Effector CD8-positive, alpha-beta T cell (primary cell): ENCODE measurements around the gene USP9X.
"Not testable (repeated sequence)": the region's sequence is repeated elsewhere in the genome, so short reads cannot be mapped to it uniquely, and the experiment has no call there.

Experiments
- DNase-seq: peaks from one replicate; lab custom pipeline; 2025; lab: John Stamatoyannopoulos, UW

Gene USP9X

DNA sequence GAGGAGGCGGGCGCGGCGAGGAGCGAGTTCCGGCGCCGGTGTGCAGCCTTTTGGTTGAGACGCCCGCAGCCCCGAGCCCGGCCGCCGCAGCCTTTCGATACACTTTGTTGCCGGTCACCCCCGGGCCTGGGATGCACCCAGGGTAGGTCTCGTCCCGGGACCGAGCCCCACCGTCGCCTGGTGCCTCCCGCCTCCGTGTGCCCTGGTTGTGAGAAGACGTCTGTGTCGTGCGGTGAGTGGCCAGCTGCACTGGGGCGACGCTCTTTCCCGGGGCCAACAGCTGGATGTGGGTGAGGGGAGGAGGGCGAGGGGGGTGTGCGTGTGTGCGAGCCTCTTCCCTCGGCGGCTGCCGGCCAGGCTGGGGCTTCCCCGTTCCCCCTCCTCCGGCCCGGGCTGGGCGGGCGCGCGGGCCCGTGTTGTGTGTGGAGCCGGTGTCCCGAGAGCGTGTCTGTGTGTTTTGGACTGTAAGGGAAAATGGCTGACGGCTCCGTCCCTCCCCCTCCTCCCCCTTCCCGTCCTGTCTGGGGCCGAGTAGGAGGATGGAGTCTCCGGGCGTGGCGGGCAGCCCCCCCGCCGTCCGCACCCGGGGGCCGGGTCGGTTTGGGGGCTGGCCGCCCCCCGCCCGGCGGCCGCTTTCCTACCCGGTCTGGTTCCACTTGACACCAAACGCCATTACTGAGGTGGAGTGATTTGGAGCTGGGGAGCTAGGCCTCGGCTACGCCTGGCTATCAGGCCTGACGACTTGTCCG lies 807 bp downstream of the USP9X start:
- DNase-seq = peak; percentile 16

DNA sequence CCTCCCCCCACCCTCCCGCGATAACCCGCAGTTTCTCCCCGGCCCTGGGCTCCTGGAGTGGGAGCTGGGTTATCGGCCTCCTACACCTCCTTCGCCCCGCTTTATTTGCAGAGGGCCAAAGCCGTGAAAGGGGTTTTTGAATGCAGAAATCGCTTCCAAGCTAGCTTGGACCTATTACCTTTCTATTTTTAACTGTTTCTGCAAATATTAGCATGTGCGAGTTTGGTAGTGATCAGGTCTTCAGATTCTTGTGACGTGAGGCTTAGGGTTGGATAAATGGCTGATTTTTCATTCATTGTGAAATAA lies 1.3 kb downstream of the USP9X start:
- no peak for DNase-seq

DNA sequence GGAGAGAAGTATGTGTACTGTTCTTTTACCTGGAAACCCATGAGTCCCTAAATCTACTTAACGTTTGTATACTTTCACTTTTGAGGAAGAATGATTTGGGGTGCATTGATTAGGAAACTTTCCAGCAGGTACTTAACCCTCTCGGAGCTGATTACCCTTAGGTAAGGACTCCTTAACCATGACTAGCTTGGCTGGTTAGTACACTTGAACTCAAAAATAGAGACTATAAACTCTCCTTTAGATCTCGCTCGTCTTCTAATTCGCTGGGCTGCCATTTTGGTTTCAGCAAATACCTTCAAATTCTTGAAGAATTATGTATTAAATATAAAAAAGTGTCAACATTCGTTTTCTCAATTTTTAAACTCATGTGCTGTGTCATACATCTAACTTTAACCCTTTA lies 2.0 kb downstream of the USP9X start:
- no peak for DNase-seq

DNA sequence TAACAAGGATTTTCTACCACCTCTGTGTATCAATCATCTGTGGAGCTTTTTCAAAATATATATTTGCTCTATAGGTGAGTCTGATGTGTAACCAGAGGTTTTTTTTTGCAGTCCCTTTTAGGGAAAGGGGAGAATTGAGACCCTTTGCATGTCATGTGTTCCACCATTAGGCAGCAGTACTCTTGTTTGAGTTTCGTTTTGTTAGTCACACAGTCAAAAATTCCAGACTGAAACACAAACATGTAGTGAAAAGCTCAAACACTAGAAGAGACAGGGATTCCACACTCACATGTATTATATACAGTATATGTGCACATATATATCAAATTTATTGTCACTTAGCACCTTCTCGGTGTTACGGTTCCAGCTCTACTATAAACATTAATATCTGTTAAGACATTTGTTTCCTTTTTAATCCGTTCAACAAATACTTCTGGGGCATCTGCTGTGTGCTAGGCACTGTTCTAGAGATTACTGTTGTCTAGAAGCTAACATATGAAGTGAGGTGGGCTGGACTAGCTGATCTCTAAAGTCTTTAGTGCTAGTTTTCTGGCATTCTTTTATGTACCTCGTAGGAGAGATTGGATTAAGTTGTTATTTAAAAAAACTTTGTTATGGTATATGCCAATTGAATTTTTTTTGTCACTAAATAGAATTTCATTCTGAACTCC lies 5.5 kb downstream of the USP9X start:
- no peak for DNase-seq

DNA sequence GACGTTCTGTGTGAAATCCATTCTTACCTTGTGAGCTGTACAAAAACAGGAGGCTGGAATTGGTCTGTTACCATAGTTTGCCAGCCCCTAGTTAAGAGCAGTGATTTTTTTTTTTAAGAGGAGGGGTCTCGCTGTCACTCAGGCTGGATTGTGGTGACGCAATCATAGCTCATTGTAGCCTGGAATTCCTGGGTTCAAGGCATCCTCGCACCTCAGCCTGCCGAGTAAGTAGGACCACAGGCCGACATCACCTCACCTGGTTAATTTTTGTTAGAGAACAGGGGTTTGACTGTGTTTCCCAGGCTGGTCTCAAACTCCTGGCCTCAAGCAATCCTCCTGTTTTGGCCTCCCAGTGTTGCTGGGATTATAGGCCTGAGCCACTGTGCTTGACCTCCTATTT lies 7.5 kb downstream of the USP9X start:
- DNase-seq = no peak

GRCh38 chrX:41095174-41095573 lies 9.9 kb downstream of the USP9X start:
- no peak for DNase-seq

GRCh38 chrX:41095908-41096307 lies 10.7 kb downstream of the USP9X start:
- no peak for DNase-seq

DNA sequence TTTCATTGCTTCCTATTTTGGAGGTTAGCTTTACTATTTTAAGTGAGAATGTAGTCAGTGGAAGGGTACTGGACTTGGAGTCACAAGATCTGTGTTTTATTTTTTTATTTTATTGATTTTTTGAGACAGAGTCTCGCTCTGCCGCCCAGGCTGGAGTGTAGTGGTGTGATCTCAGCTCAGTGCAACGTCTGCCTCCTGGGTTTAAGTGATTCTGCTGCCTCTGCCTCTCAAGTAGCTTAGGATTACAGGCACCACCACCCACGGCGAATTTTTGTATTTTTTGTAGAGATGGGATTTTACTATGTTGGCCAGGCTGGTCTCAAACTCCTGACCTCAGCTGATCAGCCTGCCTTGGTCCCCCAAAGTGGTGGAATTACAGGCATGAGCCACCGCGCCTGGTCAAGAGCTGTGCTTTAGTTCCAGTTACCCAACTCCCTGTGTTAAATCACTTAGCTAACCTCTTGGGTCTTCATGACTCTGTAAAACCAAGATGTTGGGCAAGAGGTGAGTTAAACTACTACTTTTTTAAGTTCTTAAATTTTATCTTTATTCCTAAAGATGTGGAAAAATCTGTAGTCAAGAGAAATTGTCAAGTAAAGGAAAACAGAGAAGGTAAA lies 11.2 kb downstream of the USP9X start:
- DNase-seq = no peak

DNA sequence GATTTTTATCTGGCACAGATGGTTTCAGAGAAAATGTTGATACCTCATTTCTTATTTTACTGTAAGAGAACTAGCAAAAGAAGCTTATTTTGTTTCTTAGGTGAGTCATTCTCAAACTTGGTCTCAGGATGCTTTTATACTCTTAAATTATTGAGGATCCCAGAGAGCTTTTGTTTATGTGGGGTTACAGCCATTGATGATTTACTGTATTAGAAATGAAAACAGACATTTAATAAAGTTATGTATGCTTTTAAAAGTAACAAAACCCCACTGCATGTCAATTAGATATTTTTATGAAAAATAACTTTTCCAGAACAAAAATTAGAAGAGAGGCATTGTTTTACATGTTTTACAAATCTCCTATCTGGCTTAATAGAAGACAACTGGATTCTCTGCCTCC lies 12.1 kb downstream of the USP9X start:
- no peak for DNase-seq

- no peak for DNase-seq
These were observed 15.0 kb downstream of the USP9X start for GRCh38 chrX:41100200-41100599.

GRCh38 chrX:41100819-41101218 lies 15.6 kb downstream of the USP9X start:
- no peak for DNase-seq

DNA sequence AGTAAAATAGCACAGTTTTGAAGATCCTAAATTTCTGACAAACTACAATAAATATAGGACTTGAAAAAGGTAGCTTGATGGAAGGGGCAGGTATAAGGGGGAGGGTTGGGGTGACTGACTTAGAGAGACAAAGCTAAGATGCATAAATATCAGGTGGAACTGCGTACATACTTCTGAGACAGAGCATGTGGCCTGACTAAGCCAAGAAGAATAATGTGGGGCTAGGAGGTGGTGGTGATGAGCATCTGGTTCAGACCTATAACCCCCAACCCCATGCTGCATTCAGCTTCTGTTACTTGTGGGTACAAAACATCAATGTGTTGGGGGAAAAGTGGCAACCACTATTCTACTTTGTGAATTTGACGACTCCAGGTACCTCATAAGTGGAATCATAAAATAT lies 19.8 kb downstream of the USP9X start:
- DNase-seq = no peak

- not testable (repeated sequence) for DNase-seq
These were observed 21.0 kb downstream of the USP9X start for GRCh38 chrX:41106257-41106656.

GRCh38 chrX:41108007-41108406 lies 22.8 kb downstream of the USP9X start:
- DNase-seq = no peak

- DNase-seq = no peak
These were observed 23.4 kb downstream of the USP9X start for GRCh38 chrX:41108463-41109205.

DNA sequence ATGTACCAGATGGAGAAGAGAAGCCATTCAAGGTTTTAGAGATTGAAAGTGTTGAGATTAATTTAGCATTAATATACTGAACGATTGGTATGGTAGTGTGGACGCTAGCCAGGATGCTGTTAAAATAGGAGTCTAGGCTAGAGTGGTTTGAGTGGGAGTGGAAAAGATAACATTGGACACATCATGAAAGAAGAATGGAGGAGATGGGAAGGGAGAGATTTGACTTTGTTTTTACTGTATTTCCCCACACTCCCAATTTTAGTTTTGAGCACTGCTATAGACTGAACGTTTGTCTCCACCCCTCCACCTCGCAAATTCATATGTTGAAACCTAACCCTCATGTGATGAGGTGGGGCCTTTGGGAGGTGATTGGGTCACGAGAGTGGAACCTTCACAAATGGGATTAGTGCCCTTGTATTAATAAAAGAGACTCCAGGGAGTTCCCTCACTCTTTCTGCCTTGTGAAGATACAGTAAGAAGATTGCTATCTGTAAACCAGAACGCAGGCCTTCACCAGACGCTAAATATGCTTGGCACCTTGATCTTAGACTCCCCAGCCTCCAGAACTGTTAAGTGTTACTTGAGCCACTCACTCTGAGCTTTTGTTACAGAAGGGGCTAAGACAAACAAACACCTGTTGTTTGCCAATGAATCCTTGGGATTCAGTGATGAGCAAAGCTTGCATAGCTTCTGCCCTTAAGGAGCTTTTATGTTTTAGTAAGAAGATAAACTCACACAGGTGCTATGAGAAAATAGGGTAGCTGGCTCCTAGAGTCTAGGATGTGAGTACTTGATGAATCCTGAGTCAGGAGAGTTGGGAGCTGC lies 25.8 kb downstream of the USP9X start:
- DNase-seq = no peak

DNA sequence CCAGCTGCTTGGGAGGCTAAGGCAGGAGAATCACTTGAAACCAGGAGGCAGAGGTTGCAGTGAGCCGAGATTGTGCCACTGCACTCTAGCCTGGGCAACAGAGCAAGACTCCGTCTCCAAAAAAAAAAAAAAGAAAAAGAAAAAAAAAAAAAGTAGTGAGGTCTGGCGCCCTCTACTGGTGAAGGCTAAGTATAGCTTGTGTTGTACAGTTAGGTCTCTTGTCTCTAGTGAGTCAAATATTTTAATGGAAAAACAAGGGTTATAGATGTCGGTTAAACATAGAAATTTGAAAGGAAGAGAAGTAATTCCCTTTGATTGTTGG lies 29.8 kb downstream of the USP9X start:
- peak; percentile 18 for DNase-seq

DNA sequence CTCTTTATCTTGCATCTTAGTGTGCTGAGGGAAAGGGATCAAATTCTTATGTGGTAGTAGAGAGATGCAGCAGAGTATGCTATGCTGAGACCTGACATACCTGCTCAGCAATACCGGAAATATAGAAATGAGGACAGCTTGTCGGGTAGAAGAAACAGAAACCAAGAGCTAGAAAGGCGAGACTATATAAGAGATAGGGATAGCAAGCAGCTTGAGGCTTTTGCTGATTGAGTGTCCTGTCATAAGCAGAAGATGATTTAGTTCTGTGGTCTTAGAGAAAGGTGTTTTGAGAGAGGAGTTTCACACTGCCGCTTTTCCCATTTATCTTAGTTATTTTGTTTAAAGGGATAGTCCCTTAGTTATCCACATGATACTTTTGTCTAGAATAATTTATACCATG lies 31.7 kb downstream of the USP9X start:
- no peak for DNase-seq

GRCh38 chrX:41118156-41118555 lies 32.9 kb downstream of the USP9X start:
- no peak for DNase-seq

- no peak for DNase-seq
These were observed 34.6 kb downstream of the USP9X start for GRCh38 chrX:41119803-41120202.

GRCh38 chrX:41121766-41122165 lies 36.5 kb downstream of the USP9X start:
- no peak for DNase-seq

GRCh38 chrX:41122664-41123257 lies 37.5 kb downstream of the USP9X start:
- DNase-seq = no peak
